H9 (cell line): ENCODE measurements around the gene QSOX2. TPM values are rescaled to one million over a fixed set of nuclear protein-coding genes. Genes with fewer than 3 reads are reported as not detected.

Source experiments
- DNase-seq: peaks from one replicate; pipeline ENCODE4 v3.0.0-alpha.2; 2017
- H2AFZ ChIP-seq: one replicate; pipeline ENCODE4 v1.6.1; 2013; ENCODE audit warnings: mild to moderate bottlenecking, low read length, control low read depth, moderate library complexity
- H2AK5ac ChIP-seq: 2 replicates; pipeline ENCODE4 v1.6.1; 2013; ENCODE audit warnings: low read length, control low read depth, mixed read lengths; ENCODE audit not compliant: insufficient read length
- H2BK120ac ChIP-seq: one replicate; pipeline ENCODE4 v1.6.1; 2013; ENCODE audit warnings: low read depth, mild to moderate bottlenecking, low read length, control low read depth, inconsistent platforms; ENCODE audit not compliant: poor library complexity, severe bottlenecking
- H2BK12ac ChIP-seq: 2 replicates; pipeline ENCODE4 v1.6.1; 2013; ENCODE audit warnings: low read length, control low read depth, mixed read lengths, low read depth; ENCODE audit not compliant: insufficient read length
- H2BK15ac ChIP-seq: 2 replicates; pipeline ENCODE4 v1.6.1; 2013; ENCODE audit warnings: low read depth, low read length, control low read depth
- H2BK20ac ChIP-seq: one replicate; pipeline ENCODE4 v1.6.1; 2013; ENCODE audit warnings: low read depth, mild to moderate bottlenecking, low read length, control low read depth, inconsistent platforms; ENCODE audit not compliant: poor library complexity, severe bottlenecking
- H2BK5ac ChIP-seq: 2 replicates; pipeline ENCODE4 v1.6.1; 2013; ENCODE audit warnings: low read length, control low read depth, mixed read lengths; ENCODE audit not compliant: insufficient read length
- H3K14ac ChIP-seq: 2 replicates; pipeline ENCODE4 v1.6.1; 2013; ENCODE audit warnings: low read length, control low read depth; ENCODE audit not compliant: insufficient read depth
- H3K18ac ChIP-seq: 2 replicates; pipeline ENCODE4 v1.6.1; 2013; ENCODE audit warnings: low read depth, mild to moderate bottlenecking, mixed read lengths, low read length, control low read depth; ENCODE audit not compliant: insufficient read length
- H3K23ac ChIP-seq: 2 replicates; pipeline ENCODE4 v1.6.1; 2013; ENCODE audit warnings: low read length, control low read depth, mixed read lengths, low read depth; ENCODE audit not compliant: insufficient read length
- H3K23me2 ChIP-seq: 2 replicates; pipeline ENCODE4 v1.6.1; 2013; ENCODE audit warnings: low read depth, mild to moderate bottlenecking, mixed read lengths, low read length, control low read depth; ENCODE audit not compliant: insufficient read length, poor library complexity, severe bottlenecking
- H3K27ac ChIP-seq: 2 replicates; pipeline ENCODE4 v1.5.1; 2013; ENCODE audit warnings: low read length, control low read depth, mixed read lengths, low read depth; ENCODE audit not compliant: insufficient read length
- H3K27me3 ChIP-seq: 2 replicates; pipeline ENCODE4 v1.6.1; 2013; ENCODE audit warnings: low read length, control low read depth, inconsistent platforms; ENCODE audit not compliant: insufficient read depth
- H3K4ac ChIP-seq: 2 replicates; pipeline ENCODE4 v1.6.1; 2013; ENCODE audit warnings: low read depth, mild to moderate bottlenecking, control low read depth, inconsistent platforms, low read length, moderate library complexity
- H3K4me1 ChIP-seq: 2 replicates; pipeline ENCODE4 v1.6.1; 2013; ENCODE audit warnings: low read length, control low read depth, inconsistent platforms; ENCODE audit not compliant: insufficient read depth
- H3K4me2 ChIP-seq: 2 replicates; pipeline ENCODE4 v1.6.1; 2013; ENCODE audit warnings: low read length, control low read depth, mixed read lengths; ENCODE audit not compliant: insufficient read length, insufficient read depth
- H3K56ac ChIP-seq: 2 replicates; pipeline ENCODE4 v1.6.1; 2013; ENCODE audit warnings: low read depth, mild to moderate bottlenecking, mixed read lengths, low read length, control low read depth; ENCODE audit not compliant: insufficient read length
- H3K79me1 ChIP-seq: 2 replicates; pipeline ENCODE4 v1.6.1; 2013; ENCODE audit warnings: low read depth, mild to moderate bottlenecking, moderate library complexity, low read length, control low read depth, inconsistent platforms; ENCODE audit not compliant: insufficient read depth, poor library complexity, severe bottlenecking
- H3K79me2 ChIP-seq: 2 replicates; pipeline ENCODE4 v1.6.1; 2013; ENCODE audit warnings: low read length, control low read depth, inconsistent platforms; ENCODE audit not compliant: insufficient read depth
- H3K9ac ChIP-seq: 2 replicates; pipeline ENCODE4 v1.6.1; 2013; ENCODE audit warnings: low read length, control low read depth, mixed read lengths; ENCODE audit not compliant: insufficient read length; ENCODE audit errors: extremely low read depth
- H3K9me3 ChIP-seq: one replicate; pipeline ENCODE4 v1.6.1; 2013; ENCODE audit warnings: low read depth, low read length, inconsistent platforms; ENCODE audit not compliant: control insufficient read depth
- H3T11ph ChIP-seq: one replicate; pipeline ENCODE4 v1.6.1; 2013; ENCODE audit warnings: mild to moderate bottlenecking, low read length, control low read depth, inconsistent platforms
- H4K20me1 ChIP-seq: one replicate; pipeline ENCODE4 v1.6.1; 2013; ENCODE audit not compliant: control insufficient read depth, insufficient read length, insufficient read depth
- H4K5ac ChIP-seq: 2 replicates; pipeline ENCODE4 v1.6.1; 2013; ENCODE audit warnings: low read depth, mild to moderate bottlenecking, mixed read lengths, low read length, control low read depth; ENCODE audit not compliant: insufficient read length
- H4K8ac ChIP-seq: replicated peaks from 2 replicates; pipeline ENCODE4 v1.6.1; 2013; ENCODE audit warnings: low read length, control low read depth, mixed read lengths, low read depth; ENCODE audit not compliant: insufficient read length
- H4K91ac ChIP-seq: 2 replicates; pipeline ENCODE4 v1.6.1; 2013; ENCODE audit warnings: low read depth, mild to moderate bottlenecking, moderate library complexity, mixed read lengths, low read length, control low read depth; ENCODE audit not compliant: insufficient read length
- H3K27ac Mint-ChIP-seq, 3 experiments: 2 replicates in 2 of 3; 3 replicates in 1 of 3; pipeline ENCODE4 v1.8.0; 2020 to 2021; ENCODE audit warnings: mixed read lengths in 3 of 3, mild to moderate bottlenecking in 1 of 3, moderate library complexity in 1 of 3
- H3K27me3 Mint-ChIP-seq: 2 replicates; pipeline ENCODE4 v1.8.0; 2021; ENCODE audit warnings: low read depth, mild to moderate bottlenecking, moderate library complexity, mixed read lengths
- H3K36me3 Mint-ChIP-seq, 3 experiments: 2 replicates in 2 of 3; 3 replicates in 1 of 3; pipeline ENCODE4 v1.8.0; 2020 to 2021; ENCODE audit warnings: low read depth in 3 of 3, mixed read lengths in 3 of 3; ENCODE audit not compliant: insufficient read depth in 1 of 3
- H3K4me1 Mint-ChIP-seq, 2 experiments: 2 replicates each; pipeline ENCODE4 v1.8.0; 2020; ENCODE audit warnings: mixed read lengths in 2 of 2
- H3K4me3 Mint-ChIP-seq, 2 experiments: 2 replicates in 1 of 2; 3 replicates in 1 of 2; pipeline ENCODE4 v1.8.0; 2020 to 2021; ENCODE audit warnings: mild to moderate bottlenecking in 2 of 2, mixed read lengths in 2 of 2, moderate library complexity in 1 of 2
- H3K9me3 Mint-ChIP-seq, 2 experiments: 2 replicates in 1 of 2; 3 replicates in 1 of 2; pipeline ENCODE4 v1.8.0; 2020; ENCODE audit warnings: mild to moderate bottlenecking in 2 of 2, mixed read lengths in 2 of 2, moderate library complexity in 1 of 2
- WGBS: extraction: QIAGEN DNeasy Blood & Tissue Kit; methylation state at CpG from one replicate; pipeline ENCODE4 v1.1.7; 2013; ENCODE audit warnings: missing lambda C conversion rate, low lambda C conversion rate, mixed read lengths; ENCODE audit not compliant: insufficient read length; ENCODE audit errors: extremely low coverage; 5-methylcytosine and 5-hydroxymethylcytosine counted together
- total RNA-seq: library from RNA; stranded (reverse); gene quantifications from 2 replicates; pipeline ENCODE4 v1.2.1, GENCODE V29; 2021
- TF ChIP-seq, protein P1 (sequence below): fragments of 200-600 bp; sonication (generic); conservative IDR thresholded peaks from 3 replicates; pipeline ENCODE4 v1.8.0; 2021; ENCODE audit warnings: antibody characterized with exemption, mild to moderate bottlenecking

QSOX2 gene
- total RNA-seq, 1 experiment from 2014 or later, result 25.8 TPM

DNA sequence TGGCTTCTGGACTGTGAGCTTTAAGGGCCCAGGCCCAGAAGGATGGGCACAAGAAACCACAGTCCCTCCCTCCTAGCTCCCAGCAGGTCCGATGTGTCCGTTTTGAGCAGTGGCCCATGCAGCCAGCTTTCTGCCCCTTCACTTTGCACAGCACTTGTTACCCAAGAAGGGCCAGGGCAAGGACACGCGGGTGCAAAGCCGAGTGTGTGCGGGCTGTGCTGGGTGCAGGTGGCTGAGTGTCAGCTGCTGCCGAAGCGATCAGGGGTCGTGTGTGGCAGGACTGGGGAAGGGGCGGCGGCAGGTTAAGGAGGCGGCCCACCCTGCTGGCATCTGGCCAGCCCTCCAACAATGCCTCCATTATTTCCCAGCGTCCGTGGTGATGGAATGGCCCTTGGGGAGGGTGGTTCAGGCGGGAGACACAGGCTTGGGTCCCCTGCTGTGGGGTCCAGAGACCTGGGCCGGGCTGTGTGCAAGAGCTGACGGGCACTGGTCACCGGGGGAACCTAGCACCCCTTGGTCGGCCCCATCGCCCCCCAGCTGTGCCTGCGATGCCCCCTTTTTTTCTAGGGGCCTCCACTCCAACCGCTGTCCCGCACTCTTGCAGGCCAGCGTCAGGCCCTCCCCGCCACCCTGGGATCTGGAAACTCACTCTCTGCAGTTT, 41.3 kb downstream of the QSOX2 start:
- TF ChIP-seq, protein P1, sequence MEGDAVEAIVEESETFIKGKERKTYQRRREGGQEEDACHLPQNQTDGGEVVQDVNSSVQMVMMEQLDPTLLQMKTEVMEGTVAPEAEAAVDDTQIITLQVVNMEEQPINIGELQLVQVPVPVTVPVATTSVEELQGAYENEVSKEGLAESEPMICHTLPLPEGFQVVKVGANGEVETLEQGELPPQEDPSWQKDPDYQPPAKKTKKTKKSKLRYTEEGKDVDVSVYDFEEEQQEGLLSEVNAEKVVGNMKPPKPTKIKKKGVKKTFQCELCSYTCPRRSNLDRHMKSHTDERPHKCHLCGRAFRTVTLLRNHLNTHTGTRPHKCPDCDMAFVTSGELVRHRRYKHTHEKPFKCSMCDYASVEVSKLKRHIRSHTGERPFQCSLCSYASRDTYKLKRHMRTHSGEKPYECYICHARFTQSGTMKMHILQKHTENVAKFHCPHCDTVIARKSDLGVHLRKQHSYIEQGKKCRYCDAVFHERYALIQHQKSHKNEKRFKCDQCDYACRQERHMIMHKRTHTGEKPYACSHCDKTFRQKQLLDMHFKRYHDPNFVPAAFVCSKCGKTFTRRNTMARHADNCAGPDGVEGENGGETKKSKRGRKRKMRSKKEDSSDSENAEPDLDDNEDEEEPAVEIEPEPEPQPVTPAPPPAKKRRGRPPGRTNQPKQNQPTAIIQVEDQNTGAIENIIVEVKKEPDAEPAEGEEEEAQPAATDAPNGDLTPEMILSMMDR, result no peak
- Mint-ChIP-seq H3K27ac (no peak overlapping the region), H3K36me3 (peaks cover 7 to 20% (median 11%) of the 10 kb centered on the region in 3 experiments; a peak in 6 of 7 replicates), H3K4me1 (peaks cover 0 to 11% of the 10 kb centered on the region in 2 experiments; a peak in 1 of 4 replicates), H3K27me3 (peaks cover 71% of the 10 kb centered on the region), H3K9me3 (no peaks in the 10 kb centered on the region), H3K4me3 (no peak overlapping the region)
- DNase-seq, result no peak
- Histone ChIP-seq H3K79me1 (no peaks in the 10 kb centered on the region), H3K27me3 (peaks cover 54% of the 10 kb centered on the region), H2BK12ac (no peak overlapping the region), H3K79me2 (no peaks in the 10 kb centered on the region), H4K5ac (no peak overlapping the region), H2BK120ac (no peak overlapping the region), H4K8ac (no peak overlapping the region), H3K4ac (no peak overlapping the region), H4K20me1 (no peaks in the 10 kb centered on the region), H3K9me3 (no peaks in the 10 kb centered on the region), H3K23me2 (no peaks in the 10 kb centered on the region), H3K4me1 (no peaks in the 10 kb centered on the region), H3K18ac (no peak overlapping the region), H2BK15ac (no peak overlapping the region), H4K91ac (no peak overlapping the region), H3K23ac (no peak overlapping the region), H2AFZ (no peak overlapping the region), H3K14ac (no peak overlapping the region), H2BK20ac (no peak overlapping the region), H3K9ac (no peak overlapping the region), H3K27ac (no peak overlapping the region), H2AK5ac (no peak overlapping the region), H2BK5ac (no peak overlapping the region), H3T11ph (no peak overlapping the region), H3K56ac (no peak overlapping the region), H3K4me2 (no peak overlapping the region)
- WGBS, result no CpG with 5 or more reads among the region's 25 CpGs
